ENCODE measurements around the gene PRMT7. TPM values are rescaled to one million over a fixed set of nuclear protein-coding genes. Genes with fewer than 3 reads are reported as not detected.

Gene PRMT7
- total and polyA plus RNA-seq, 8 donors: 11.6 to 47.9 (median 17.9) TPM

GRCh38 chr16:68395815-68396214 lies 85.0 kb downstream of the PRMT7 start:
- no peaks in the 10 kb centered on the region for H3K9me3 ChIP-seq
- H3K4me1 ChIP-seq: no peaks in the 10 kb centered on the region
- H3K27ac ChIP-seq: no peak overlapping the region
- no peaks in the 10 kb centered on the region for H3K27me3 ChIP-seq
- ATAC-seq (no peak), FAIRE-seq (no peak), DNase-seq (no peak)
- no peak overlapping the region for H3K4me3 ChIP-seq
- WGBS, 2 donors: 78 to 84% methylated on average over 4 of the region's 4 CpGs
- TF ChIP-seq CTCF (IDR thresholded peaks at IDR 0.05): no peak
- intact Hi-C loops (cut with DNase I): loop anchor here (5.0 to 10.0 kb wide), 2 partner anchors 109 to 111 kb away; no protein-coding TSS in a partner anchor
- H3K36me3 ChIP-seq: no peaks in the 10 kb centered on the region

GRCh38 chr16:68396481-68396880 lies 85.7 kb downstream of the PRMT7 start:
- Histone ChIP-seq H3K9me3 (no peaks in the 10 kb centered on the region), H3K27me3 (no peaks in the 10 kb centered on the region), H3K36me3 (no peaks in the 10 kb centered on the region), H3K27ac (no peak overlapping the region), H3K4me3 (no peak overlapping the region), H3K4me1 (no peaks in the 10 kb centered on the region)
- peak in 4 of 6 donors; percentile 63 to 81 (median 74) for DNase-seq
- intact Hi-C loops (cut with DNase I): loop anchor here (5.0 to 10.0 kb wide), 2 partner anchors 108 to 111 kb away; no protein-coding TSS in a partner anchor
- ATAC-seq: peak; percentile 92 to 95 (median 94)
- no peak for FAIRE-seq
- WGBS, 2 donors: 8 to 9% methylated on average over 6 of the region's 6 CpGs
- TF ChIP-seq CTCF (IDR thresholded peaks at IDR 0.05): peak; percentile 53 to 74 (median 71)

- H3K9me3 ChIP-seq: no peaks in the 10 kb centered on the region
- FAIRE-seq (no peak), ATAC-seq (peak in 2 of 4 donors; percentile 17 to 24), DNase-seq (no peak)
- WGBS, 2 donors: 75 to 78% methylated on average over 6 of the region's 6 CpGs
- H3K4me3 ChIP-seq: no peak overlapping the region
- intact Hi-C loops (cut with DNase I): loop anchor here (5.0 to 10.0 kb wide), 2 partner anchors 107 to 110 kb away; no protein-coding TSS in a partner anchor
- no peaks in the 10 kb centered on the region for H3K36me3 ChIP-seq
- H3K27ac ChIP-seq: no peak overlapping the region
- H3K4me1 ChIP-seq: no peaks in the 10 kb centered on the region
- no peaks in the 10 kb centered on the region for H3K27me3 ChIP-seq
- TF ChIP-seq CTCF (IDR thresholded peaks at IDR 0.05): no peak
Observed at GRCh38 chr16:68397710-68398201, 86.9 kb downstream of the PRMT7 start.

- ATAC-seq (no peak), FAIRE-seq (no peak), DNase-seq (peak in 1 of 6 donors; percentile 19)
- H3K4me1 ChIP-seq: no peaks in the 10 kb centered on the region
- WGBS, 2 donors: 91 to 93% methylated on average over 3 of the region's 3 CpGs
- no peak overlapping the region for H3K27ac ChIP-seq
- intact Hi-C loops (cut with DNase I): loop anchor here (5.0 to 10.0 kb wide), 2 partner anchors 105 to 108 kb away; no protein-coding TSS in a partner anchor
- H3K4me3 ChIP-seq: no peak overlapping the region
- no peak for TF ChIP-seq CTCF (IDR thresholded peaks at IDR 0.05)
- no peaks in the 10 kb centered on the region for H3K27me3 ChIP-seq
- no peaks in the 10 kb centered on the region for H3K9me3 ChIP-seq
- no peaks in the 10 kb centered on the region for H3K36me3 ChIP-seq
Observed at GRCh38 chr16:68399456-68399855, 88.6 kb downstream of the PRMT7 start.

Data from pancreas (tissue), 10 donors.